ENCODE measurements around the gene OR1S2.
"Not testable (repeated sequence)": the region's sequence is repeated elsewhere in the genome, so short reads cannot be mapped to it uniquely, and the experiment has no call there.

The OR1S2 gene
- total RNA-seq: 0 reads per million in 2 experiments

GRCh38 chr11:58204042-58204441 lies at the start of gene OR1S2:
Gene OR1S2 (minus strand): TSS chr11:58204142. CDS start chr11:58204142, 0 bp downstream.
- DNase-seq (ENCODE audit: low read depth): no peak

GRCh38 chr11:58243954-58244353 lies 40.0 kb upstream of the OR1S2 start:
- DNase-seq (ENCODE audit: low read depth): no peak

- DNase-seq (ENCODE audit: low read depth): no peak
These were observed 24.1 kb upstream of the OR1S2 start for GRCh38 chr11:58227956-58228615.

GRCh38 chr11:58222721-58223120 lies 18.8 kb upstream of the OR1S2 start:
- no peak for DNase-seq (ENCODE audit: low read depth)

GRCh38 chr11:58216476-58216875 lies 12.5 kb upstream of the OR1S2 start:
- no peak for DNase-seq (ENCODE audit: low read depth)

- not testable (repeated sequence) for DNase-seq (ENCODE audit: low read depth)
These were observed 8.5 kb upstream of the OR1S2 start, which contains the start of gene OR1S1 for GRCh38 chr11:58212420-58212819. Gene OR1S1 (plus strand): TSS chr11:58212720.

- no peak for DNase-seq (ENCODE audit: low read depth)
These were observed 4.7 kb downstream of the OR1S2 start for GRCh38 chr11:58199271-58199670.

GRCh38 chr11:58195939-58196338 lies 8.0 kb downstream of the OR1S2 start:
- no peak for DNase-seq (ENCODE audit: low read depth)

GRCh38 chr11:58193391-58193790 lies 10.6 kb downstream of the OR1S2 start:
- DNase-seq (ENCODE audit: low read depth): no peak

- no peak for DNase-seq (ENCODE audit: low read depth)
These were observed 11.7 kb downstream of the OR1S2 start for GRCh38 chr11:58192229-58192628.

GRCh38 chr11:58188770-58189169 lies 15.2 kb downstream of the OR1S2 start, which contains the start of gene OR9Q2:
Gene OR9Q2 (plus strand): TSS chr11:58189070. CDS start chr11:58190491, 1,421 bp downstream.
- DNase-seq (ENCODE audit: low read depth): no peak

- DNase-seq (ENCODE audit: low read depth): no peak
These were observed 17.0 kb downstream of the OR1S2 start for GRCh38 chr11:58186938-58187337.

- DNase-seq (ENCODE audit: low read depth): no peak
These were observed 24.3 kb downstream of the OR1S2 start for GRCh38 chr11:58179648-58180047.

- DNase-seq (ENCODE audit: low read depth): no peak
These were observed 25.5 kb downstream of the OR1S2 start for GRCh38 chr11:58178444-58178843.

- DNase-seq (ENCODE audit: low read depth): no peak
These were observed 26.4 kb downstream of the OR1S2 start for GRCh38 chr11:58177409-58178054.

GRCh38 chr11:58165504-58166106 lies 38.3 kb downstream of the OR1S2 start:
- DNase-seq (ENCODE audit: low read depth): no peak

GRCh38 chr11:58164990-58165389 lies 39.0 kb downstream of the OR1S2 start:
- DNase-seq (ENCODE audit: low read depth): no peak

- DNase-seq (ENCODE audit: low read depth): no peak
These were observed 39.6 kb downstream of the OR1S2 start for GRCh38 chr11:58164389-58164788.
